A673 (cell line): Measurements from ENCODE around the gene PCDH7.

Experiments
- EZH2 ChIP-seq: fragments of 200-600 bp; sonication (generic); IDR thresholded peaks from 2 replicates; pipeline ENCODE4 v1.6.1; 2017; ENCODE audit warnings: borderline replicate concordance, low read depth, mild to moderate bottlenecking, mixed read lengths, antibody characterized with exemption, low read length; ENCODE audit not compliant: poor library complexity, severe bottlenecking
- TF ChIP-seq, protein P1 (sequence below): fragments of 300-800, 200-600 bp; sonication (generic); conservative IDR thresholded peaks from 2 replicates; pipeline ENCODE4 v1.5.1; 2017; ENCODE audit warnings: low read depth, mild to moderate bottlenecking, antibody characterized with exemption, low read length, moderate library complexity, mixed read lengths

DNA sequence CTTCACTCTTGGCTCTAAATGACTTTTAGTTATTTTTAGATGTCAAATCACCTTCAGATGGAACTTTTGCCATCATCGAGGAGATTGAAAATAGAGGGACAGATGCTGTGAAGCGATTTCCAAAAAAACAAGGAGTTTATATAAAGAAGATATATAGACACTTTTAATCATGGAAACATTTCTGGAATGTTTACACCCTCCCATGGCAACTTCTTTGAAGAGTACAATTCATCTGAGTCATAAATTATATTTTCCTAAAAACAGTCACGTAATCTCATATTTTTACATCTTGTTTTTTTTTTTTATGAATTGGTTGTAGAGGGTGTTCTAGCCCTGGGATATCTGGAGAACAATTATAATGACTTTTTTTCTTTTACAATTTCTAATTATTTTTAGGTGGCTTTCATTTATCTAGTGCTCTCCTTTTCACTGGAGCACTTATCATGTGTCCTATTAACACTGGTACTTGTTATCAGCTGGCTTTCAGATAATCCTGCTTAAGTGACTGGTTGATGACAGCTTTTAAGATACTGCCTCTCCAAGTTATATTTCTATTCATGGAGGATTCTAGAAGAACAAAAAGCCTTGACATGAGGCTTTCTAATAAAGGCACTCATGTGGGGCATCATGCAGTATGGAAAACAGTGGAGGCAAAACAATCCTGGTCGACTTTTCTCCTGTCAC lies 24.9 kb downstream of the PCDH7 start:
- TF ChIP-seq, protein P1, sequence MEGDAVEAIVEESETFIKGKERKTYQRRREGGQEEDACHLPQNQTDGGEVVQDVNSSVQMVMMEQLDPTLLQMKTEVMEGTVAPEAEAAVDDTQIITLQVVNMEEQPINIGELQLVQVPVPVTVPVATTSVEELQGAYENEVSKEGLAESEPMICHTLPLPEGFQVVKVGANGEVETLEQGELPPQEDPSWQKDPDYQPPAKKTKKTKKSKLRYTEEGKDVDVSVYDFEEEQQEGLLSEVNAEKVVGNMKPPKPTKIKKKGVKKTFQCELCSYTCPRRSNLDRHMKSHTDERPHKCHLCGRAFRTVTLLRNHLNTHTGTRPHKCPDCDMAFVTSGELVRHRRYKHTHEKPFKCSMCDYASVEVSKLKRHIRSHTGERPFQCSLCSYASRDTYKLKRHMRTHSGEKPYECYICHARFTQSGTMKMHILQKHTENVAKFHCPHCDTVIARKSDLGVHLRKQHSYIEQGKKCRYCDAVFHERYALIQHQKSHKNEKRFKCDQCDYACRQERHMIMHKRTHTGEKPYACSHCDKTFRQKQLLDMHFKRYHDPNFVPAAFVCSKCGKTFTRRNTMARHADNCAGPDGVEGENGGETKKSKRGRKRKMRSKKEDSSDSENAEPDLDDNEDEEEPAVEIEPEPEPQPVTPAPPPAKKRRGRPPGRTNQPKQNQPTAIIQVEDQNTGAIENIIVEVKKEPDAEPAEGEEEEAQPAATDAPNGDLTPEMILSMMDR: no peak
- TF ChIP-seq EZH2: no peak
